ENCODE data around the gene SLK. TPM values are rescaled to one million over a fixed set of nuclear protein-coding genes. Genes with fewer than 3 reads are reported as not detected.

SLK gene
- total RNA-seq, 2 donors from 2014 or later, result 24.1 to 25.4 TPM

DNA sequence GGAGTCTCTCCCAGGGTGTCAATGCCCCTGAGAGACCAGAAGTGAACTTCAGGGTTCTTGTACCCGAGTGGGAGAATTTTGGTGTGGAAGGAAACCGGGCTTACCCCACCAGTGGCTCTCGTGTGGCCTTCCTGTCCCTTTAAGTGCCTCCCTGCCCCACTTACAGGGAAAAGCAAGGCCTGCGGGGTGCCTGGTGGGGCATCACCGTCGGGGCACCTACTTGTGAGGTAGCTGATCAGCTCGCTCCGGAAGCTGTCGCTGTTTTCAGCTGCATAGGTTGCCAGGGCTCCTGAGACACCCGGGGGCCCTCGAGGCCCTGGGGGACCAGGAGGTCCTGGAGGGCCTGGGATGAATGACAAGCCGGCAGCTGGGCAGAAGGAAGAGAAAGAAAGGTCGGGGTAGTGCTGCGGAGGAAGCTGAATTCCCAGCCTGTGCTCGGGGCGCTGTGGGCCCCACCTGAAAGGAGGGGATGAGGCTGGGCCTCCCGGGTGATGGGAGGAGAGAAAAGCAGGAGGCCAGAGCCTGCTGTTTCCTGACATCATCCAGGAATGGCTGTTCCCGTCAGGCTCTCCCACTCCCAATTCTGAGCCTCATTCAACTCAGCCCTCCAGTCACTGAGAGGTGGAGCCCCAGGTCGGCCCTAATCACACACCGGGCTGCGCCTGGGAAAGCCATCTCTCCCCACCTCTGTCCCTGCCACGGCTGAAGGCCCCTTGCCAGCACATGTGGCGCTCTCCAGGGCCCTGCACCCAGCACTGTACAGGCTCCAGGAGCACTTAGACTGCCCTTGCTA lies 67.7 kb downstream of the SLK start:
- no peak overlapping the region for H3K27ac Mint-ChIP-seq
- DNase-seq (no peak), ATAC-seq (no peak)
- no peaks in the 10 kb centered on the region for H3K27me3 Mint-ChIP-seq
- H3K4me3 Mint-ChIP-seq, result no peak overlapping the region
- peaks cover 4% of the 10 kb centered on the region for H3K36me3 Mint-ChIP-seq (ENCODE audit: low read depth)
- no peaks in the 10 kb centered on the region for H3K9me3 ChIP-seq (ENCODE audit: control insufficient read depth, low read length, poor library complexity, severe bottlenecking)
- H3K4me1 Mint-ChIP-seq, result peaks cover 11% of the 10 kb centered on the region

DNA sequence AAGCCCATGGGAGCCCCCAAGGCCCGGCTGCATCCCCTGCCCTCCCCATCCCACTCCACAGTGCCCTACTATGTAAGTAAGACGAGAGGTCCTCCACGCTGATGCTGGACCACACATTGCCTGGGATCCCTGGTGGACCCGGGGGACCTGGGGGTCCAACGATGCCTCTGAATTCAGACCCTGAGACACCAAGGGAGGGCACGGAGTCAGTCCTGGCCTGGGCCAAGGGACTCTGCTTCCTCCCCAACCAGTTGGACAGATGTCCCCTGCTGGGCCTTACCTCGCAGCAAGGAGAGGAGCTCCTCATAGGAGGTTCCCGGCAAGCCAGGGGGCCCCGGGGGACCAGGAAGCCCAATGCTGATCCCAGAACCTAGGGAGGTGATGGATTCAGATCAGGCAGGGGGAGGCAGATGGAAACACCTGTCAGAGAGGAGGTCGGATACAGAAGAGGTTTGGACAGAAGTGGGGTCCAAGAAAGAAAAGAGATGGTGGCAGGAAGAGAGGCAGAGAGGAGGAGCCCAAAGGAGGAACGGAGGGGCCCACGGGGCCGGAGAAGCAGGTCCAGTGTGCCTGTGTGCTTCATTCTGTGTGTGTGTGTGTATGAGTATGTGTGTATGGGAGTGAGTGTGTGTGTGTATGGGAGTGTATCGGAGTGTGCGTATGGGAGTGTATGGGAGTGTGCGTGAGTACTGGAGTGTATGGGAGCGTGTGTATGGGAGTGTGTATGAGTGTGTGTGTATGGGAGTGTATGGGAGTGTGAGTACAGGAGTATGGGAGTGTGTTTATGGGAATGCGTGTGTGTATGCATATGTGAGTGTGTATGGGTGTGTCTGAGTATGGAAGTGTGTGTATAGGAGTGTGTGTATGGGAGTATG lies 68.5 kb downstream of the SLK start:
- Mint-ChIP-seq H3K27ac (no peak overlapping the region), H3K36me3 (ENCODE audit: low read depth) (peaks cover 4% of the 10 kb centered on the region), H3K4me3 (no peak overlapping the region), H3K4me1 (peaks cover 11% of the 10 kb centered on the region), H3K27me3 (no peaks in the 10 kb centered on the region)
- ATAC-seq, result no peak
- H3K9me3 ChIP-seq (ENCODE audit: control insufficient read depth, low read length, poor library complexity, severe bottlenecking), result no peaks in the 10 kb centered on the region
- DNase-seq, result no peak

DNA sequence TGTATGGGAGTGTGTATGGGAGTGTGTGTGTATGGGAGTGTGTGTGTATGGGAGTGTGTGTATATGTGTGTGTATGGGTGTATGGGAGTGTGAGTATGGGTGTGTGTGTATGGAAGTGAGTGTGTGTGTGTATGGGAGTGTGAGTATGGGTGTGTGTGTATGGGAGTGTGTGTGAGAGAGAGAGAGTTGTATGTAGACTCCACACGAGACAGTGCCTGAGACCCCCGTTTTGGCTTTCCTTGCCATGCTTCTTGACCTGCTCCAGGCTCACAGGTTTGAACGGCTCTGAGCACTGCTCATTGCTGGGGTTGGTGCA lies 69.1 kb downstream of the SLK start:
- ATAC-seq (peak; percentile 23), DNase-seq (no peak)
- H3K27me3 Mint-ChIP-seq, result no peaks in the 10 kb centered on the region
- H3K4me1 Mint-ChIP-seq, result peaks cover 11% of the 10 kb centered on the region
- no peaks in the 10 kb centered on the region for H3K9me3 ChIP-seq (ENCODE audit: control insufficient read depth, low read length, poor library complexity, severe bottlenecking)
- no peak overlapping the region for H3K4me3 Mint-ChIP-seq
- peaks cover 4% of the 10 kb centered on the region for H3K36me3 Mint-ChIP-seq (ENCODE audit: low read depth)
- no peak overlapping the region for H3K27ac Mint-ChIP-seq

DNA sequence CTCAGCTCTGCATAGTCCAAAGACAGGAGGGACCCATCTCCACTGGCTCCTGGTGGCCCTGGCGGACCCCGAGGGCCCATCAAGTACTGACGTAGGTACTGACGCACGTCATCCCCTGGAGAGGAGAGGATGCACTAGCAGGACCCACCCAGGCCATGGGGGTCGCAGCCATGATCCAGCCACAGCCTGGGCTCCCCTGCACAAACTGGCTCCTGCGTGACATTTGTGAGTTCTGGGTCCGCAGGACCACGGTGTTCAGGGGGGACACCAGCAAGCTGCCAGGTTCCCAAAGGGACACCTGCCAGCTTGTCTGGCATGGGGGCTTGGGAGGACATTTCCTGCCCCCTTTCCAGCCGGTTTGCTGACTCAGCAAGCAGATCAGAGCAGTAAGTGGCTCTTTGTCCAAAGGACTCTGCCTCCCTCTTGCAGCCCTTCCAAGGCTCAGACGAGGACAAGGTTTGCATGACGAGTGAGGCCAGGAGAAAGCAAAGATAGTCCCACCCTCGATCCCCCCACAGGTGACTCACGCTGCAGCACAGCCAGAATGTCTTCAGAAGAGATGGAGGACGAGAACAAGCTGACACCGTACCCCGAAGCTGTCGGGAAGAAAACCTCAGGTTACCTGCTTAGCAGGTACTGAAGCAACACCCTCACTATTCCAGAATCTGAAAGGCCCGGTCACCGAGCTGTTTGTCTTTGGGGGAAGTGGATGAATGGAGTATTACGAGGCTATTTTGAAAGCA lies 69.7 kb downstream of the SLK start:
- peaks cover under 1% of the 10 kb centered on the region for H3K36me3 Mint-ChIP-seq (ENCODE audit: low read depth)
- H3K4me3 Mint-ChIP-seq, result no peak overlapping the region
- H3K9me3 ChIP-seq (ENCODE audit: control insufficient read depth, low read length, poor library complexity, severe bottlenecking), result no peaks in the 10 kb centered on the region
- H3K27me3 Mint-ChIP-seq, result no peaks in the 10 kb centered on the region
- ATAC-seq (no peak), DNase-seq (no peak)
- peaks cover 8% of the 10 kb centered on the region for H3K4me1 Mint-ChIP-seq
- H3K27ac Mint-ChIP-seq, result peak overlapping the region; percentile 10

DNA sequence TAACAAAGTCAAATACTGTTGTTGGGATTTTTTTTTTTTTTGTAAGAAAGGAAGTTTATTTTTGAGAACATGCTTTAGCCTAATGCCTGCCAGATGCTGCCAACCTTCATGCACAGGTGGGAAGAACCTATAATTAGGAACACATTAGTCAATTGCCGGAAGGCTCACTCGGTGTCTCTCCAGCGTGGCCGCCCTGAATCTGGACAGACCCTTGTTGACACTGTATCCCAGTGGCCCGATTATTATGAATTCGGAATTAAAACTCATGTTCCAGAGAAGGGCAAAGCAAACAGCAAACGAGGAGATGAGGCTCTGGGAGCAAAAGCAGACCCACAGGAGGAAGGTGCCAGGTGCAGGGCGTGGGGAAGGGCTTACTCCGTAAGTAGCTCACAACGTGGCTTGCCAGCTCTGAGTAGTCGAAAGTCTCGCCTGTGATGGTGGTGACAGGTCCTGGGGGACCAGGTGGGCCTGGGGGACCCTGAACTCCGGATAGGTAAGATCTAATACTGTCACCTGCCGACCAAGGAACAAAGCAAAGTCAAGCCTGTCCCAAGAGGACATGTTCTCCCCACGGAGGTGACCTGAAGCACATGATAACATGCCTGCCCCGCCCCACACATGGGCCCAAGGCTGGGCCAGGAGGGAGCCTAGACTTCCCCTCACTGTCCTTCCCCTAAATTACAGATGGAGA lies 70.5 kb downstream of the SLK start:
- Mint-ChIP-seq H3K27me3 (no peaks in the 10 kb centered on the region), H3K27ac (no peak overlapping the region), H3K4me1 (peaks cover 6% of the 10 kb centered on the region), H3K4me3 (no peak overlapping the region), H3K36me3 (ENCODE audit: low read depth) (no peaks in the 10 kb centered on the region)
- DNase-seq (no peak), ATAC-seq (no peak)
- H3K9me3 ChIP-seq (ENCODE audit: control insufficient read depth, low read length, poor library complexity, severe bottlenecking), result no peaks in the 10 kb centered on the region

DNA sequence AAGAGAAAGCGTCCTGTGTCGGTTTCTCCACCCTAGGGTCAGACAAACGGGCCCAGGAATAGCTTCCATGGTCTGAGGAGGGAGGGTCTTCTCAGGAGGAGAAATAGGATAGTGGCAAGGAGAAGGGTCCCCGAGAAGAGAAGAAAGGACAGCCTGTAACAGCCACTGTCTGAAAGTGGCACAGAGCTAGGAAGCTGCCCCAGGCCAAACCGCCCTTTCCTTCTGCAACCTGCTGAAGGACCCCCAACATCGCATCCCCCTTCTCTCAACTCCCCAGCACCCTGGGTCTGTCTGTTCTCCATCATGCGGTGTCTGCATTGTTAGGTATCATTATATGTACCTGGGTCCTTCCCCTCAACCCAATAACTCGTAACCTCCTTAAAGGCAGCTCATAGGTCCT lies 71.6 kb downstream of the SLK start:
- H3K4me1 Mint-ChIP-seq, result peaks cover 8% of the 10 kb centered on the region
- H3K27ac Mint-ChIP-seq, result no peak overlapping the region
- no peak for DNase-seq
- ATAC-seq, result no peak
- H3K9me3 ChIP-seq (ENCODE audit: control insufficient read depth, low read length, poor library complexity, severe bottlenecking), result no peaks in the 10 kb centered on the region
- no peaks in the 10 kb centered on the region for H3K27me3 Mint-ChIP-seq
- H3K36me3 Mint-ChIP-seq (ENCODE audit: low read depth), result no peaks in the 10 kb centered on the region
- H3K4me3 Mint-ChIP-seq, result no peak overlapping the region

DNA sequence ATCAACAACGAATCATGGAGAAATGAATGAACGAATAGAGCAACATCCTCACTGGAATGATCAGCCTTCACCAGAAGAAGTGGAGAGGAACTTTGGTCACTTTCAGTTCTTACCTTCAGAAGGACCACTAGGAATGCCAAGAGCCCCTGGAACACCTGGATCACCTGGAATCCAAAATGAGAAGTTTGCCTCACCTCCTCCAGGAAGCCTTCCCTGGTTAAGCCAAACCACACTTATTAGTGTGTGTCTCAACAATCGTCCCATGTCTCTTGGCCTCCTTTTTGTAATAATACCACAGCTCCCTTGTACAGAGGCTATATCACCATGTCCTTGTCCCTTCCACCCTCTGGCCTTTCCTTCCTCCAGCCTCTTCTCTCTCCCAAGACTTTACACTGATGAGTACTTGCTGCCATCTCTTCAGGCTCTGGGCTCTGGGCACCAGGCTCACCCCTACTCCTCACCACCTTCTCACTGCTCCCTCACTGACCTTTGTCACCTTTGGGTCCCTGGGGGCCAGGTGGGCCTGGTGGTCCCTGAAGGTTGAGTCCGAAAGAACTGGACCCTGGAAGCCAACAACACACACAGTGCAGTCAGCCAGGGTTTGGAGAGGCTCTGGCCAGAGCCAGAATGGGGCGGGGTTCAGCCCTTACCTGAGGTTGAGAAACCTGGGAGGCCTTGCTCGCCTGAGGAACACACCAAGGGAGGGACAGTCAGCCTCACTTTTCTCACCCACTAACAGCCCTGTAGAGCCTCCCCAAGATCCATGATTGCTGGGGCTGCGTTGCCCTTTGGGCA lies 72.2 kb downstream of the SLK start:
- Mint-ChIP-seq H3K4me1 (peaks cover 8% of the 10 kb centered on the region), H3K27ac (no peak overlapping the region), H3K4me3 (no peak overlapping the region), H3K27me3 (no peaks in the 10 kb centered on the region), H3K36me3 (ENCODE audit: low read depth) (no peaks in the 10 kb centered on the region)
- no peaks in the 10 kb centered on the region for H3K9me3 ChIP-seq (ENCODE audit: control insufficient read depth, low read length, poor library complexity, severe bottlenecking)
- ATAC-seq, result no peak
- no peak for DNase-seq

DNA sequence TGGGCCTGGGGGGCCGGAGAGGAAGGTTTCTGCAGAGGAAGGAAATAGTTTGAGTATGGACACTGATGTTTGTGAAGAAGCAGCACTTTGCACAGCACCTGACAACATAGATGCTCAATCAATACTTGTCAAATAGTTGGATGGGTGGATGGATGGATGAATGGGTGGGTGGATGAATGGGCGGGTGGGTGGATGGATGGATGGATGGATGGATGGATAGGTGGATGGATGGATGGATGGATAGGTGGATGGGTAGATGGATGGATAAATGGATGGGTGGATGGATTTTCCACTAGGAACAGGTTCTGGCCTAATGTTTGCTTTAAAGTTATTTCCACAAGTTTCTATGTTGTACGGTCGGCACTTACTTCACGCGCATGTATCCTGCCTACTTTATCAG lies 73.4 kb downstream of the SLK start:
- H3K9me3 ChIP-seq (ENCODE audit: control insufficient read depth, low read length, poor library complexity, severe bottlenecking), result no peaks in the 10 kb centered on the region
- H3K27ac Mint-ChIP-seq, result no peak overlapping the region
- no peak for ATAC-seq
- H3K27me3 Mint-ChIP-seq, result no peaks in the 10 kb centered on the region
- H3K36me3 Mint-ChIP-seq (ENCODE audit: low read depth), result no peaks in the 10 kb centered on the region
- DNase-seq, result no peak
- no peak overlapping the region for H3K4me3 Mint-ChIP-seq
- H3K4me1 Mint-ChIP-seq, result peaks cover 8% of the 10 kb centered on the region

DNA sequence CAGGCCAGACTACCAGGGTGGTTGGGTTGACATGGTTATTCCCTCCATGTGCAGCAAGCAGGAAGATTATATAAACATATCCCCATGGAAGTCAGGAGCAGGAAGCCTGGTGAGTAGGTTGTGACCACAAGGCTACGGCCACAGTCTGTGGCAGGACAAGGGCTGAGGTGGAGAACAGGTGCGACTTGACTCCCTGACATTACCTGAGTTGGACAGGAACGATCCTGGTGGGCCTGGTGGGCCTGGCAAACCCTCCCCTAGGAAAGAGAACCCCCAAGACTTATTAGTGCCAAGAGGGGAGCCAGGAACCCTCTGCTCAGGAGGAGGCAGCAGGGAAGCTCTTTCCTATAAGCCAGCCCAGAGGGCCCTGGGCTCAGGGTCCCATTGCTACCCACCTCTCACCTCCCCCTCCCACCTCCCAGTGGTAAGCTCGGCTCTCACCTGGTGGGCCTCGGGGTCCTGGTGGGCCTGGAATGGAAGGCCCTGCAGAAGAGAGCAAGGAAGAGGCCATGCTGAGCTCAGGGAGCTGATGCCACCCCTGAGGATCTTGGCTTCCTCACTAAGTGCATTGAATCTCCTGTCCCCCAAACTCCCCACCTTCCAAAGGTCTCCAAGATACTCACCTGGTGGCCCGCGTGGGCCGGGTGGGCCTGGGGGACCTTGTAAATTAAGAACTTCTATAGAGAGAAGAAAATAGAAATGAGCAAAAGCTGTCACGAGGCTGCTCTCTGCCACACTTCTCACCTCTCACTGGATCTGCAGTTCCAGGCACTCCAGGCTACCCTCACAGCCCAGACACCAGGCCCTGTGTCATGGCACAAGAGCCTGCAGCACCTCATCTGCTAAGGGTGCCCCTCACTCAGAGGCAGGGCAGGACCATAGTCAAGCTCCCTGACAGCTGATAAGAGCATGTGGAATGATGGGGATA lies 74.2 kb downstream of the SLK start:
- DNase-seq (no peak), ATAC-seq (no peak)
- Mint-ChIP-seq H3K4me1 (peaks cover 4% of the 10 kb centered on the region), H3K36me3 (ENCODE audit: low read depth) (no peaks in the 10 kb centered on the region), H3K4me3 (no peak overlapping the region), H3K27me3 (no peaks in the 10 kb centered on the region), H3K27ac (no peak overlapping the region)
- no peaks in the 10 kb centered on the region for H3K9me3 ChIP-seq (ENCODE audit: control insufficient read depth, low read length, poor library complexity, severe bottlenecking)

DNA sequence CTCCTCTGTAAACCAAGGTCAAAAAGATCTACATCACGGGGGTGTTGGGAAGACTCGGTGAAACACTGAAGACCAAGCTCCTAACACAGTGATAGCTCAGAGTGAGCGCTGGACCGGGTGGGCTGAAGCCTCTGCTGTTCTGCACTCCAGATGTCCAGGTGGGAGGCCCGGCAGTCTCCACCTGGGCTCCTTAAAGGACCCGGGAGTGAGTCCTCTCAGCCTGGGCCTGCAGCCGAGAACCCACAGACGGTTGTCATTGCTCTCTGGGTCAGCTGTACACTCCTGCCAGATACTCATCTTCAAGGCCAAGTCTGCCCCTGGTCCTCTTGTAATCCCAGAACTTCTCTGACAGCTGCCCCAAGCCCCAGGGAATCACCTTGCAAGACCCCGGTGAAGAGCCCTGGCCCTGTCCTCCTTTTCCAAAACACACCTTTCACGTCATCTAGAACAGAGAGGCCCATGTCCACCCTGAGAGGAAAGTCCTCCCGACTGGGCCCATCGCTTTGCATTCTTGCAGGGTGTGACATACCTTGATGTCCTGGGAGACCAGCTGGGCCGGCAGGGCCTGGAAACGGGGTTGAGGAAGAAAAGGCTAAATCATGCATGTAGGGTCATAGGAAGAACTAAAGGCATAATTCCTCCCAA lies 75.1 kb downstream of the SLK start:
- no peaks in the 10 kb centered on the region for H3K9me3 ChIP-seq (ENCODE audit: control insufficient read depth, low read length, poor library complexity, severe bottlenecking)
- Mint-ChIP-seq H3K27me3 (no peaks in the 10 kb centered on the region), H3K4me1 (peaks cover 4% of the 10 kb centered on the region), H3K27ac (no peak overlapping the region), H3K4me3 (no peak overlapping the region), H3K36me3 (ENCODE audit: low read depth) (no peaks in the 10 kb centered on the region)
- ATAC-seq (no peak), DNase-seq (no peak)

DNA sequence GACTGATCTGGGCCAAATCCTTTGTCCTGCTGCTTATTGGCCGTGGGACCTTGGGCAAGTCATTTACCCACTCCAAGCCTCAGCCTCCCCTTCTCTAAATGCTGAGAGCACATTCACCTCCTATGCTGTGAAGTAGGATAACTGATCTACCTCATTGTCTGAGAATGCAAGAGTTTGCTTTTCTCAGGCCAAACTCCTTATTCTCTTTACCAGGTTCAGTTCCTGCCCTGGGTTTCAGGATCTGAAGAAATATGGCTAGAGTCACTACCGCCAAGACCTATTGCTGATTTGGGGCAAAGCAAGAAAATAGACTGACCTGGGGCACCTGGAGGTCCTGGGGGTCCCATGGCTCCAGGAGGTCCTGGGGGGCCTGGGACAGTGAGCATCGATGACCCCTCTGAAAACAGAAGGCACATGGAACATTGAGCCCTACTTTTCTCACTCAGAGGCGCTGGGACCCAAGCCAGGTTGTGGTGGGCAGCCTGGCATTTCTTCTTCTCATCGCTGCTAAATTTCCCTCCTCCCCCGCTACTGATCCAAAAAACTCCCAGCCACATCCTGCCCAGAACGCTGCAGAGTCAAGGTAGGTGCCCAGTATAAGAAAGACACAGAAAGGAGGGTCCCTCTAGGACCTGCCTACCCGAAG lies 76.4 kb downstream of the SLK start:
- no peak overlapping the region for H3K27ac Mint-ChIP-seq
- peaks cover 2% of the 10 kb centered on the region for H3K4me1 Mint-ChIP-seq
- H3K27me3 Mint-ChIP-seq, result no peaks in the 10 kb centered on the region
- no peak overlapping the region for H3K4me3 Mint-ChIP-seq
- no peaks in the 10 kb centered on the region for H3K36me3 Mint-ChIP-seq (ENCODE audit: low read depth)
- ATAC-seq (no peak), DNase-seq (no peak)
- H3K9me3 ChIP-seq (ENCODE audit: control insufficient read depth, low read length, poor library complexity, severe bottlenecking), result no peaks in the 10 kb centered on the region

Data from T-helper 17 cell (primary cell).